ENCODE measurements around the gene TCERG1L. TPM values are rescaled to one million over a fixed set of nuclear protein-coding genes. Genes with fewer than 3 reads are reported as not detected.
A peak's percentile ranks its signal among the peaks of the same experiment; 100 is the strongest.

Gene TCERG1L
- total and polyA plus RNA-seq, 3 experiments from 2014 or later = 0.07 to 0.93 (median 0.68) TPM

DNA sequence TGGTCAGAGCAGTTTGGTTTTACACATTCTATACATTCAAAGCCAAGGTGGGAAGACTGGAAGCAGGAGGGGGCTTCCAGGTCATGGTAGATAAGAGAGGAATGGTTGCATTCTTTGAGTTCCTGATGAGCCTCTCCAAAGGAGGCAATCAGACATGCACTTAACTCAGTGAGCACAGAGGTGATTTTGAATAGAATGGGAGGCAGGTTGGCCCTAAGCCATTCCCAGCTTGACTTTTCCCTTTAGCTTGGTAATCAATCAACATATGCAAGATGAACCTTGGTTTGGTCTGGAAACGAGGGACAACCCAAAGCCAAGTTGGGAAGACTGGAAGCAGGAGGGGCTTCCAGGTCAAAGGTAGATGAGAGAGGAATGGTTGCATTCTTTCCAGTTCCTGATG lies 31.4 kb downstream of the TCERG1L start:
- Histone ChIP-seq H3K27me3 (ENCODE audit: insufficient read depth, low read length, poor library complexity, severe bottlenecking) (no peaks in the 10 kb centered on the region), H3K4me1 (ENCODE audit: insufficient read depth, low read length) (no peaks in the 10 kb centered on the region), H3K36me3 (ENCODE audit: insufficient read depth, low read length) (no peaks in the 10 kb centered on the region), H3K4me3 (ENCODE audit: low read length) (no peak overlapping the region), H3K9me3 (ENCODE audit: low read length) (no peaks in the 10 kb centered on the region), H3K27ac (ENCODE audit: low read depth, low read length) (no peak overlapping the region)
- ChIA-PET CTCF (no interaction called here), POLR2A (no interaction called here)
- Mint-ChIP-seq H3K27ac (no peak overlapping the region), H3K9me3 (peaks cover 0 to 8% (median 1%) of the 10 kb centered on the region in 5 donors), H3K27me3 (no peaks in the 10 kb centered on the region), H3K36me3 (no peaks in the 10 kb centered on the region), H3K4me3 (no peak overlapping the region), H3K4me1 (no peaks in the 10 kb centered on the region)
- no peak for DNase-seq

DNA sequence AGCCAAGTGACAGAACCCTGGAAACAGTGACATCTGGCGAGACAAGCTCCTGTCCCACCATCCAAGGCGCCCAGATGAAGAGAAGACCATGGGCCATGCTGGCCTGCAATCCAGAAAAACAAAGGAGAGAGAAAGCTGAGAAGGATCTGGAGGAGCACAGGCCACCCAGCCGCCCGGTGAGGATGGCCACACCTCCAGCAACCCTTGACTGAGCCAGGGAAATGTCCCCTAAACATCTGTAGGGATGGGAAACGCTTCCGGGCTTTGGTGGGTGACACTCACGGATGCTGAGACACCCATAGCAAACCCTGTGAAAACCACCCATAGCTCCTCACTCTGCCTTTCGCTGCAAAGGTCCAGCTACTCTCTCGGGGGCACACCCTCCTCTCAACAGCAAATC lies 32.0 kb downstream of the TCERG1L start:
- H3K36me3 Mint-ChIP-seq = no peaks in the 10 kb centered on the region
- no peaks in the 10 kb centered on the region for H3K27me3 Mint-ChIP-seq
- CTCF ChIA-PET = no interaction called here
- POLR2A ChIA-PET = no interaction called here
- H3K27ac ChIP-seq (ENCODE audit: low read depth, low read length) = no peak overlapping the region
- no peak overlapping the region for H3K27ac Mint-ChIP-seq
- H3K4me3 Mint-ChIP-seq = no peak overlapping the region
- no peaks in the 10 kb centered on the region for H3K27me3 ChIP-seq (ENCODE audit: insufficient read depth, low read length, poor library complexity, severe bottlenecking)
- H3K4me3 ChIP-seq (ENCODE audit: low read length) = no peak overlapping the region
- no peaks in the 10 kb centered on the region for H3K9me3 ChIP-seq (ENCODE audit: low read length)
- H3K4me1 Mint-ChIP-seq = no peaks in the 10 kb centered on the region
- H3K36me3 ChIP-seq (ENCODE audit: insufficient read depth, low read length) = no peaks in the 10 kb centered on the region
- DNase-seq = no peak
- H3K4me1 ChIP-seq (ENCODE audit: insufficient read depth, low read length) = no peaks in the 10 kb centered on the region
- H3K9me3 Mint-ChIP-seq = peaks cover 0 to 8% (median 1%) of the 10 kb centered on the region in 5 donors

DNA sequence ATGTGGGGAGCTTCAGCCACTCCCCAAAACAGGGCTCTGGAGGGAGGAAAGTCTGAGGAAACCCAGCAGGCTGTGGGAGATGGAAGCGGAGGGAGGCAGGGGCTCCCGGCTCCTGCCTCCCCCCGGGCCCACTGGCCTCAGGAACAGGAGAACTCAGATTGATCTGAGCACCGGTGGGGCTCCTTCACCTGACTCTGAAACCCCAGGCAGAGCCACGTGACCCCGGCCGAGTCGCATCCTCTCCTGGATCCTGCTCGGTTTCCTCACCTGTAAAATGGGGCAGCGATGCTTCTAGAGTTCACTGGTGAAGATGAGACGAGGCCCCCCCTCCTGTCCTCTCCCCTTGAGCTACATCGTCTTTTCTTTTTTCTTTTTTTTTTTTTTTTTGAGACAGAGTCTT lies 33.6 kb downstream of the TCERG1L start:
- ChIA-PET CTCF (no interaction called here), POLR2A (no interaction called here)
- H3K9me3 Mint-ChIP-seq = peaks cover 0 to 12% (median 1%) of the 10 kb centered on the region in 5 donors
- no peaks in the 10 kb centered on the region for H3K4me1 Mint-ChIP-seq
- DNase-seq = no peak
- H3K4me3 ChIP-seq (ENCODE audit: low read length) = no peak overlapping the region
- no peak overlapping the region for H3K27ac ChIP-seq (ENCODE audit: low read depth, low read length)
- H3K36me3 ChIP-seq (ENCODE audit: insufficient read depth, low read length) = no peaks in the 10 kb centered on the region
- no peaks in the 10 kb centered on the region for H3K36me3 Mint-ChIP-seq
- H3K27me3 ChIP-seq (ENCODE audit: insufficient read depth, low read length, poor library complexity, severe bottlenecking) = no peaks in the 10 kb centered on the region
- peaks cover 0 to 1% of the 10 kb centered on the region in 2 donors for H3K27me3 Mint-ChIP-seq
- no peaks in the 10 kb centered on the region for H3K4me1 ChIP-seq (ENCODE audit: insufficient read depth, low read length)
- H3K27ac Mint-ChIP-seq = no peak overlapping the region
- no peak overlapping the region for H3K4me3 Mint-ChIP-seq
- no peaks in the 10 kb centered on the region for H3K9me3 ChIP-seq (ENCODE audit: low read length)

DNA sequence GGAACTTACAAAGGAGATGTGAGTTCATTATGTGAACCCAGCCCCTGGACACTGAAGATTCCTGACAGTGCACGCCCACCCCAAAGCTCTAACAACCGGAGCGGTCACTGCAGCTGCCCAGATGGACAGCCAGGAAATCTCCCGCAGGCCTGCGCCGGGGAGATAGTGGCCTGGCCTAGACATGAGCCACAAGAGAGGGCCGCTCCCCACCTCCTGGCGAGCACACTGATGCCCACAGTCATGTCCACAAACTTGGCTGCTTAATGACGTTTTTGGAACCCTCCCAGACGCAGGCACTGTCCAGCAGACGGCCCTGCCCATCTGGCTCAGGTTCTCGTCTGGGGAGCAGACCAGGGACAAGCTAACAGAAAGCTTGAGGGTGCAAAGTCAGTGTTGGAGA lies 34.2 kb downstream of the TCERG1L start:
- CTCF ChIA-PET = no interaction called here
- Mint-ChIP-seq H3K4me3 (no peak overlapping the region), H3K36me3 (no peaks in the 10 kb centered on the region)

DNA sequence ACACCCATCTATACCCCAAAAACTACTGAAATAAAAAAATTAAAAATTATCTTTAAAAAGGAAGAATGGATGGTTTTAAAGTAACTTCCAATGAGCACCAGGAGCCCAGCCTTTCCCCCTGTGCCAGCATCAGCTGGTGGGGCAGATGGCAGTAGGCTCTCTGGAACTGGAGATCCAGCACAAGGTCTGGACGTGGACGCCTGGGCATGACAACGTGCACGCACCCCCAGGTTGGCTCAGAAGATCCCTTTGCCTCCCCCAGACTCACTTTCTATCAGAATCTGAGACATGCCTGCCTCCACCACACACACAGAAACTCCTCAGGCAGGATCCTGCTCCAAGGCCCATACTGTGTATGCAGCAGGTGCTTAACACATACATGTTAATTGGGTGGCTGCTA lies 35.8 kb downstream of the TCERG1L start:
- peaks cover 0 to 1% of the 10 kb centered on the region in 2 donors for H3K27me3 Mint-ChIP-seq
- no peaks in the 10 kb centered on the region for H3K4me1 Mint-ChIP-seq
- Histone ChIP-seq H3K27ac (ENCODE audit: low read depth, low read length) (no peak overlapping the region), H3K4me1 (ENCODE audit: insufficient read depth, low read length) (no peaks in the 10 kb centered on the region), H3K9me3 (ENCODE audit: low read length) (no peaks in the 10 kb centered on the region), H3K4me3 (ENCODE audit: low read length) (no peak overlapping the region), H3K27me3 (ENCODE audit: insufficient read depth, low read length, poor library complexity, severe bottlenecking) (no peaks in the 10 kb centered on the region), H3K36me3 (ENCODE audit: insufficient read depth, low read length) (no peaks in the 10 kb centered on the region)
- H3K9me3 Mint-ChIP-seq = peaks cover 0 to 12% (median 1%) of the 10 kb centered on the region in 5 donors
- POLR2A ChIA-PET = no interaction called here
- no peak overlapping the region for H3K4me3 Mint-ChIP-seq
- H3K27ac Mint-ChIP-seq = no peak overlapping the region
- CTCF ChIA-PET = no interaction called here
- no peak for DNase-seq
- no peaks in the 10 kb centered on the region for H3K36me3 Mint-ChIP-seq

More for the DNA sequence above, 34.2 kb downstream of the TCERG1L start:
- Mint-ChIP-seq H3K27me3 (peaks cover 0 to 1% of the 10 kb centered on the region in 2 donors), H3K4me1 (no peaks in the 10 kb centered on the region), H3K27ac (no peak overlapping the region), H3K9me3 (peaks cover 0 to 12% (median 1%) of the 10 kb centered on the region in 5 donors)
- no peaks in the 10 kb centered on the region for H3K9me3 ChIP-seq (ENCODE audit: low read length)
- H3K27ac ChIP-seq (ENCODE audit: low read depth, low read length) = no peak overlapping the region
- POLR2A ChIA-PET = no interaction called here
- H3K36me3 ChIP-seq (ENCODE audit: insufficient read depth, low read length) = no peaks in the 10 kb centered on the region
- DNase-seq = no peak
- no peak overlapping the region for H3K4me3 ChIP-seq (ENCODE audit: low read length)
- H3K4me1 ChIP-seq (ENCODE audit: insufficient read depth, low read length) = no peaks in the 10 kb centered on the region
- no peaks in the 10 kb centered on the region for H3K27me3 ChIP-seq (ENCODE audit: insufficient read depth, low read length, poor library complexity, severe bottlenecking)

DNA sequence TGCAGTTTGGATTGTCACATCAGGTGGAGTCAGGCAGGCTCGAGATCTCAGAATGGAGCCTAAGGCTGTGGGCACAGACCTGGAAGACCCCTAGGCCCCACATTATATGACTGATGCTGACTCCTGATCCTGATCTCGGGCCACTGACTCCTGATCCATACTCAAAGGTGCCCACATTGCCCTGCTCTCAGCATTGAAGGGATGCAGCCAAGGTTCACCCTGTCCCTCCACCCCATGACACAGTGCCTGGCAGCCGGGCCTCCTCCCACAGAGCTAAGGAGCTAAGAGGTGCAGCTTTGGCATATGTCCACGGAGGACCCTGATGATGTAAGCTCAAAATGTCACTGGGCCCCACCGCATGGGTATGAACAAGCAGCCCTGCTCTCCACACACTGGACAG lies 36.6 kb downstream of the TCERG1L start:
- ChIA-PET CTCF (no interaction called here), POLR2A (no interaction called here)
- no peak overlapping the region for H3K27ac Mint-ChIP-seq
- no peaks in the 10 kb centered on the region for H3K4me1 Mint-ChIP-seq
- Histone ChIP-seq H3K4me1 (ENCODE audit: insufficient read depth, low read length) (no peaks in the 10 kb centered on the region), H3K4me3 (ENCODE audit: low read length) (no peak overlapping the region), H3K27me3 (ENCODE audit: insufficient read depth, low read length, poor library complexity, severe bottlenecking) (no peaks in the 10 kb centered on the region), H3K9me3 (ENCODE audit: low read length) (no peaks in the 10 kb centered on the region), H3K36me3 (ENCODE audit: insufficient read depth, low read length) (no peaks in the 10 kb centered on the region), H3K27ac (ENCODE audit: low read depth, low read length) (no peak overlapping the region)
- H3K27me3 Mint-ChIP-seq = peaks cover 0 to 1% of the 10 kb centered on the region in 2 donors
- H3K36me3 Mint-ChIP-seq = no peaks in the 10 kb centered on the region
- no peak for DNase-seq
- H3K9me3 Mint-ChIP-seq = peaks cover 0 to 12% (median 1%) of the 10 kb centered on the region in 5 donors
- no peak overlapping the region for H3K4me3 Mint-ChIP-seq

DNA sequence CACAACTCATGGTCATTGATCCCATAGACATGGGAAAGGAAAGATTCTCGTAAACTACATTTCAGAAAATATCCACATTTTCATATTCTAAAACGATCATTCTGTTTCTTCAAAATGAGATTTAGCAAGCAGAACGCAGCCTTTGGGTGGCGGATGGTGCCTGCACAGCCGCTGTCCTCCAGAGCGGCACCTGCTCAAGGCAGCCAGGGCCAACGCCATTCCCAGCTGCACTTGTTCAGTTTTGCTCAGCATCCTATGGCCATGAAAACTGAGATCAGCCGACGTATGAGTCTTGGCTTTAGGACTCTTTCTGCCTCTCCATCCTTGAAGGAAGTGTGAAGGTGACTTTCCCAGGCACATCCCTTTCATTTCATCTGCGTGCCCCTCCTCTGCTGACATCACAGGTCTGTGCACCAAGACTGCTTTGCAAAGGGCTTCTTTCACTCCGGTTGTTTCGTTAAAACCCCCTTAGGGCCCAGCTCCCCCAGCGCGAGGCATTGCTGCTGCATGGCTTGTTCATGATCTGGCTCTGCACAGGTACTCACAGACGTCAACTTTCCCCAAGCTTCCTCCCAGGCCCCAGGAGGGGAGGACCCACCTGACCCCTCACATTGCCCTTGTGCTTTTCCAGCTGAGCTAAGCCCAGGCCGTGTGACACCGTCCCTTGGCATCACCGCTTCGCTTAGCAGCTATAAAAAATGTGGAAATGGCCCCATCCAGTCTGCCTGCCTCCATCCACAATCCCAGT lies 37.2 kb downstream of the TCERG1L start:
- CTCF ChIA-PET = no interaction called here
- Mint-ChIP-seq H3K36me3 (no peaks in the 10 kb centered on the region), H3K4me3 (no peak overlapping the region)

DNA sequence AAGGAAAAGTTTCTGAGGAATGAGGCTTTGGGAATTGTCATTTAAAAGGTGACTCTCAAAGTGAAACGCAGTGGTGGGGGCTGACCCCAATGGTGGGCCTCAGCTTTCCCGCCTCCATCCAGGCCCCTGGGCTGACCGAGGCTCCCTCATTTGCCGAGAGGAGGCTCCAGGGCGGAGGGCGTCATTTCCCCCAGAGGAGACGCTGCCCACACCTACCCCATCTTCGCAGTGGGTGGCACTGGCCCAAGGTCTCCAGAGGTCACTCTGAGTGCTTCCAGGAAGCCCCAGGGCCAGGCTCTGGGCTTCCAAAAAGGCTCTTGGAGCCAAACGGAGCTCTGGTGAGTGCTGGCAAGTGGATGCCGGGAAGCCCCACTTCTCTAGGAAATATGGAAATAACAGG lies 38.0 kb downstream of the TCERG1L start:
- H3K9me3 Mint-ChIP-seq = peaks cover 0 to 7% (median 1%) of the 10 kb centered on the region in 5 donors
- no peaks in the 10 kb centered on the region for H3K4me1 Mint-ChIP-seq
- POLR2A ChIA-PET = no interaction called here
- DNase-seq = peak in 1 of 5 donors; percentile 36
- CTCF ChIA-PET = no interaction called here
- Histone ChIP-seq H3K4me3 (ENCODE audit: low read length) (no peak overlapping the region), H3K27ac (ENCODE audit: low read depth, low read length) (no peak overlapping the region), H3K27me3 (ENCODE audit: insufficient read depth, low read length, poor library complexity, severe bottlenecking) (no peaks in the 10 kb centered on the region), H3K36me3 (ENCODE audit: insufficient read depth, low read length) (no peaks in the 10 kb centered on the region), H3K4me1 (ENCODE audit: insufficient read depth, low read length) (no peaks in the 10 kb centered on the region), H3K9me3 (ENCODE audit: low read length) (no peaks in the 10 kb centered on the region)
- H3K36me3 Mint-ChIP-seq = no peaks in the 10 kb centered on the region
- peaks cover 0 to 1% of the 10 kb centered on the region in 2 donors for H3K27me3 Mint-ChIP-seq
- no peak overlapping the region for H3K27ac Mint-ChIP-seq
- no peak overlapping the region for H3K4me3 Mint-ChIP-seq

More for the DNA sequence above, 37.2 kb downstream of the TCERG1L start:
- POLR2A ChIA-PET = no interaction called here
- H3K9me3 ChIP-seq (ENCODE audit: low read length) = no peaks in the 10 kb centered on the region
- Mint-ChIP-seq H3K9me3 (peaks cover 0 to 10% (median 1%) of the 10 kb centered on the region in 5 donors), H3K27me3 (peaks cover 0 to 1% of the 10 kb centered on the region in 2 donors), H3K27ac (no peak overlapping the region), H3K4me1 (no peaks in the 10 kb centered on the region)
- H3K4me3 ChIP-seq (ENCODE audit: low read length) = no peak overlapping the region
- no peaks in the 10 kb centered on the region for H3K4me1 ChIP-seq (ENCODE audit: insufficient read depth, low read length)
- no peaks in the 10 kb centered on the region for H3K36me3 ChIP-seq (ENCODE audit: insufficient read depth, low read length)
- no peak overlapping the region for H3K27ac ChIP-seq (ENCODE audit: low read depth, low read length)
- DNase-seq = no peak
- no peaks in the 10 kb centered on the region for H3K27me3 ChIP-seq (ENCODE audit: insufficient read depth, low read length, poor library complexity, severe bottlenecking)
